Measurements from ENCODE around the gene BRK1.
"Not testable (repeated sequence)": the region's sequence is repeated elsewhere in the genome, so short reads cannot be mapped to it uniquely, and the experiment has no call there.

The BRK1 gene

GRCh38 chr3:10115326-10116137, at the start of gene BRK1:
Gene BRK1, plus strand, starts transcription at chr3:10115675. Its CDS starts 27 bp downstream, at chr3:10115702.
- peak; percentile 88 to 93 for DNase-seq (ENCODE audit: low read depth in 2 of 2)

GRCh38 chr3:10070077-10070476, 45.4 kb upstream of the BRK1 start:
- DNase-seq (ENCODE audit: low read depth in 2 of 2) = not testable (repeated sequence)

- no peak for DNase-seq (ENCODE audit: low read depth in 2 of 2)
Observed at GRCh38 chr3:10074666-10075065, 40.8 kb upstream of the BRK1 start.

GRCh38 chr3:10081871-10082270, 33.6 kb upstream of the BRK1 start:
- no peak for DNase-seq (ENCODE audit: low read depth in 2 of 2)

- DNase-seq (ENCODE audit: low read depth in 2 of 2) = no peak
Observed at GRCh38 chr3:10085738-10086137, 29.7 kb upstream of the BRK1 start.

GRCh38 chr3:10088256-10088655, 27.2 kb upstream of the BRK1 start:
- no peak for DNase-seq (ENCODE audit: low read depth in 2 of 2)

GRCh38 chr3:10090179-10090578, 25.3 kb upstream of the BRK1 start:
- DNase-seq (ENCODE audit: low read depth in 2 of 2) = no peak

- DNase-seq (ENCODE audit: low read depth in 2 of 2) = not testable (repeated sequence)
Observed at GRCh38 chr3:10090774-10091173, 24.7 kb upstream of the BRK1 start.

GRCh38 chr3:10091387-10091786, 24.1 kb upstream of the BRK1 start:
- DNase-seq (ENCODE audit: low read depth in 2 of 2) = not testable (repeated sequence)

GRCh38 chr3:10093678-10094077, 21.8 kb upstream of the BRK1 start:
- DNase-seq (ENCODE audit: low read depth in 2 of 2) = no peak

- no peak for DNase-seq (ENCODE audit: low read depth in 2 of 2)
Observed at GRCh38 chr3:10099041-10099440, 16.4 kb upstream of the BRK1 start.

- DNase-seq (ENCODE audit: low read depth in 2 of 2) = no peak
Observed at GRCh38 chr3:10106919-10107318, 8.6 kb upstream of the BRK1 start.

- no peak for DNase-seq (ENCODE audit: low read depth in 2 of 2)
Observed at GRCh38 chr3:10108091-10108490, 7.4 kb upstream of the BRK1 start, which contains the start of gene FANCD2OS. Gene FANCD2OS, minus strand, starts transcription at chr3:10108255. Its CDS starts 3,481 bp downstream, at chr3:10104774.

GRCh38 chr3:10116138-10116460, 624 bp downstream of the BRK1 start:
- DNase-seq (ENCODE audit: low read depth in 2 of 2) = no peak

- no peak for DNase-seq (ENCODE audit: low read depth in 2 of 2)
Observed at GRCh38 chr3:10116928-10117327, 1.5 kb downstream of the BRK1 start.

- no peak for DNase-seq (ENCODE audit: low read depth in 2 of 2)
Observed at GRCh38 chr3:10119376-10119775, 3.9 kb downstream of the BRK1 start.

- DNase-seq (ENCODE audit: low read depth in 2 of 2) = no peak
Observed at GRCh38 chr3:10121064-10121463, 5.6 kb downstream of the BRK1 start.

GRCh38 chr3:10122724-10123123, 7.2 kb downstream of the BRK1 start:
- DNase-seq (ENCODE audit: low read depth in 2 of 2) = no peak

- DNase-seq (ENCODE audit: low read depth in 2 of 2) = not testable (repeated sequence)
Observed at GRCh38 chr3:10135872-10136271, 20.4 kb downstream of the BRK1 start.

GRCh38 chr3:10136426-10137005, 21.0 kb downstream of the BRK1 start:
- no peak for DNase-seq (ENCODE audit: low read depth in 2 of 2)

GRCh38 chr3:10137178-10137577, 21.7 kb downstream of the BRK1 start:
- no peak for DNase-seq (ENCODE audit: low read depth in 2 of 2)

- no peak for DNase-seq (ENCODE audit: low read depth in 2 of 2)
Observed at GRCh38 chr3:10140996-10141546, 25.6 kb downstream of the BRK1 start.
